ENCODE measurements around the gene MRPL36.

- no peak for TF ChIP-seq EZH2 (optimal IDR thresholded peaks at IDR 0.05; ENCODE audit: low read depth, low read length)
- TF ChIP-seq CTCF (IDR thresholded peaks at IDR 0.05; ENCODE audit: low read length) = no peak
Measured at GRCh38 chr5:1756481-1756880, 43.2 kb downstream of the MRPL36 start.
